ENCODE data around the gene GP5. TPM values are rescaled to one million over a fixed set of nuclear protein-coding genes. Genes with fewer than 3 reads are reported as not detected.

Gene GP5
- total RNA-seq, 2 donors from 2014 or later: not detected

DNA sequence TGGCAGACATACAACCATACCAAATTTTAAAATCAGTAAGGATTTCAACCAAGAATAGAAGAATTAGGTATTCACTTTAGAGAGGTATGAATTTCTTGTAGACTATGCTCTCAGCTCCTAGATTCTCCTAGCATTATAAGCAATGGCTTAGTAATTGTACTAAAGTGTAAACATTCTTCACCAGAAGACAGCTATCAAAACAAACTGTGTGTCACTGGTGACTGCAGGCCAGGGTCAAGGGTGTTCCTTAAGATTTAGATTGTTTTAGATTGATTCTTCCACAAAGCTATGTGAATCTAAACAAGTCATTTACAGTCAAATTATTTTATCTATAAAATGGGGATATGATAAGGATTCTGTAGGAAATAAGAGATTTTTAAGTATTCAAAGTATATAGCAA, 23.1 kb upstream of the GP5 start:
- Histone ChIP-seq H3K4me1 (no peaks in the 10 kb centered on the region), H3K27me3 (no peaks in the 10 kb centered on the region), H3K9me3 (no peaks in the 10 kb centered on the region), H3K4me3 (no peak overlapping the region), H3K36me3 (replicated peaks in 1 of 2; ENCODE audit: insufficient read depth in 1 of 2, low read depth in 2 of 2) (peaks cover 0 to 15% of the 10 kb centered on the region in 2 donors), H3K27ac (no peak overlapping the region)
- TF ChIP-seq POLR2A (IDR thresholded peaks at IDR 0.05): no peak
- TF ChIP-seq, protein P1, sequence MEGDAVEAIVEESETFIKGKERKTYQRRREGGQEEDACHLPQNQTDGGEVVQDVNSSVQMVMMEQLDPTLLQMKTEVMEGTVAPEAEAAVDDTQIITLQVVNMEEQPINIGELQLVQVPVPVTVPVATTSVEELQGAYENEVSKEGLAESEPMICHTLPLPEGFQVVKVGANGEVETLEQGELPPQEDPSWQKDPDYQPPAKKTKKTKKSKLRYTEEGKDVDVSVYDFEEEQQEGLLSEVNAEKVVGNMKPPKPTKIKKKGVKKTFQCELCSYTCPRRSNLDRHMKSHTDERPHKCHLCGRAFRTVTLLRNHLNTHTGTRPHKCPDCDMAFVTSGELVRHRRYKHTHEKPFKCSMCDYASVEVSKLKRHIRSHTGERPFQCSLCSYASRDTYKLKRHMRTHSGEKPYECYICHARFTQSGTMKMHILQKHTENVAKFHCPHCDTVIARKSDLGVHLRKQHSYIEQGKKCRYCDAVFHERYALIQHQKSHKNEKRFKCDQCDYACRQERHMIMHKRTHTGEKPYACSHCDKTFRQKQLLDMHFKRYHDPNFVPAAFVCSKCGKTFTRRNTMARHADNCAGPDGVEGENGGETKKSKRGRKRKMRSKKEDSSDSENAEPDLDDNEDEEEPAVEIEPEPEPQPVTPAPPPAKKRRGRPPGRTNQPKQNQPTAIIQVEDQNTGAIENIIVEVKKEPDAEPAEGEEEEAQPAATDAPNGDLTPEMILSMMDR (IDR thresholded peaks at IDR 0.05): no peak
- DNase-seq: no peak
- ATAC-seq: no peak
- intact Hi-C loops (cut with DNase I): no loop called here

DNA sequence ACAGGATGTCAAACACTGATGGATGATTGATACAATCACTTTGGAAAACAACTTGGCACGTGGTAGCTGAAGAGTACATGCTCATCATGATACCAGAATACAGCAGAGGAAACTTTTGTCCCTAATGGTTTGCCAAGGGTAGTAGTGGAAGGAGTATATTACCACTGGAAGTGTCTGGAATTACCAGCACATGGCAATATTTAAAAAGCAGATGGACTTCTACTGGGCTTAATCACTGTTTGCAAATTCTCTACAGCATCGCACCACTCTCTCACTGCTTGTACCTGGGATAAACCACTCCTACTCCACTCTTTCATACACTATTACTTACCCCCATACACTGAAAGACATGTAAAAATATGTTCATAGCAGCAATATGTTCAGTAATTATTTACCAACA, 19.6 kb upstream of the GP5 start:
- ATAC-seq (no peak), DNase-seq (no peak)
- WGBS, 2 donors: 92 to 94% methylated on average over 2 of the region's 2 CpGs
- no peaks in the 10 kb centered on the region for H3K27me3 ChIP-seq
- H3K4me3 ChIP-seq: no peak overlapping the region
- no peak overlapping the region for H3K27ac ChIP-seq
- TF ChIP-seq, protein P1 (IDR thresholded peaks at IDR 0.05): no peak
- no peak for TF ChIP-seq POLR2A (IDR thresholded peaks at IDR 0.05)
- no peaks in the 10 kb centered on the region for H3K9me3 ChIP-seq
- intact Hi-C loops (cut with DNase I): no loop called here
- no peaks in the 10 kb centered on the region for H3K4me1 ChIP-seq
- H3K36me3 ChIP-seq (replicated peaks in 1 of 2; ENCODE audit: insufficient read depth in 1 of 2, low read depth in 2 of 2): peaks cover 0 to 4% of the 10 kb centered on the region in 2 donors

DNA sequence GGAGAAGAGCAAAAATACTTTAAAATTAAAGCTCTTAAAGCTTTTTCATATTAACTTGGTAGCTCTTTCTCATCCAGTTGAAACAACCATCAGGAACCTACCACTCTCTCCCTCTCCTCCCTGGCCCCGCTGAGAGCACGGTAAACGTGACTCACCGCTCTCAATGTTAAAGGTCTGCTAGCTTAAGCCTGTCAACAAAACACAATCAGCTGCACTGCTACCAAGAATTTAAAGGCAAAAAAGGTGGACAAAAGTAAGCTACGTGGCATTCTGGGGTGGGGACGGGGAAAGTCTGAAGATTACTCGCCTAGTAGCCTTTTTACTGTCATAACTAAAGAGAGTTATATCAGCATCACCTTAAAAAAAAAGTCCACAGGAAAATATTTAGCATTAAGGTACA, 8.4 kb upstream of the GP5 start:
- Histone ChIP-seq H3K36me3 (replicated peaks in 1 of 2; ENCODE audit: insufficient read depth in 1 of 2, low read depth in 2 of 2) (peaks cover 0 to 2% of the 10 kb centered on the region in 2 donors), H3K9me3 (no peaks in the 10 kb centered on the region), H3K27ac (no peak overlapping the region), H3K27me3 (no peaks in the 10 kb centered on the region), H3K4me3 (no peak overlapping the region), H3K4me1 (no peaks in the 10 kb centered on the region)
- intact Hi-C loops (cut with DNase I): no loop called here
- 88 to 94% methylated on average over 7 of the region's 7 CpGs for WGBS, 2 donors
- DNase-seq (no peak), ATAC-seq (no peak)
- TF ChIP-seq, protein P1 (IDR thresholded peaks at IDR 0.05): no peak
- no peak for TF ChIP-seq POLR2A (IDR thresholded peaks at IDR 0.05)

DNA sequence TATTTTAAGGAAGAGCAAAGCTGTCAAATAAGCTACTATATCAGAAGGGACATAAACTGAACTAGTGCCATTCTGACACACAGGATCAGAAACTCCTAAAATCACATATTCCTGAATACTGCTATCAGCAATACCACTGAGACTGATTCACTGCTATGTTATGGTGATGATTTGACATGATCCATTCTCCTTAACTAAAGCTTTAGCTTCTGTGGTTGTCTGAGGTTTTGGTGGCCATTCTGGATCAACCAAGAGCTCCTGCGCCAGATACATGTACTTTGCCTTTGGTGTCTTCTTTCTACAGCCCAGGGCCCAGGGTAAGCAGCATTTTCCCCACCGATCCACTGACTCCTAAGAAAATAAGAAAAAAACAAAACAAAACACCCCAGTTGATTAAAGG, 6.7 kb upstream of the GP5 start:
- no peak overlapping the region for H3K4me3 ChIP-seq
- no peak for TF ChIP-seq POLR2A (IDR thresholded peaks at IDR 0.05)
- WGBS, 2 donors: 83 to 100% methylated on average over 2 of the region's 2 CpGs
- intact Hi-C loops (cut with DNase I): no loop called here
- H3K36me3 ChIP-seq (replicated peaks in 1 of 2; ENCODE audit: insufficient read depth in 1 of 2, low read depth in 2 of 2): peaks cover 0 to 2% of the 10 kb centered on the region in 2 donors
- H3K27me3 ChIP-seq: no peaks in the 10 kb centered on the region
- DNase-seq (no peak), ATAC-seq (no peak)
- H3K9me3 ChIP-seq: no peaks in the 10 kb centered on the region
- H3K27ac ChIP-seq: no peak overlapping the region
- H3K4me1 ChIP-seq: no peaks in the 10 kb centered on the region

DNA sequence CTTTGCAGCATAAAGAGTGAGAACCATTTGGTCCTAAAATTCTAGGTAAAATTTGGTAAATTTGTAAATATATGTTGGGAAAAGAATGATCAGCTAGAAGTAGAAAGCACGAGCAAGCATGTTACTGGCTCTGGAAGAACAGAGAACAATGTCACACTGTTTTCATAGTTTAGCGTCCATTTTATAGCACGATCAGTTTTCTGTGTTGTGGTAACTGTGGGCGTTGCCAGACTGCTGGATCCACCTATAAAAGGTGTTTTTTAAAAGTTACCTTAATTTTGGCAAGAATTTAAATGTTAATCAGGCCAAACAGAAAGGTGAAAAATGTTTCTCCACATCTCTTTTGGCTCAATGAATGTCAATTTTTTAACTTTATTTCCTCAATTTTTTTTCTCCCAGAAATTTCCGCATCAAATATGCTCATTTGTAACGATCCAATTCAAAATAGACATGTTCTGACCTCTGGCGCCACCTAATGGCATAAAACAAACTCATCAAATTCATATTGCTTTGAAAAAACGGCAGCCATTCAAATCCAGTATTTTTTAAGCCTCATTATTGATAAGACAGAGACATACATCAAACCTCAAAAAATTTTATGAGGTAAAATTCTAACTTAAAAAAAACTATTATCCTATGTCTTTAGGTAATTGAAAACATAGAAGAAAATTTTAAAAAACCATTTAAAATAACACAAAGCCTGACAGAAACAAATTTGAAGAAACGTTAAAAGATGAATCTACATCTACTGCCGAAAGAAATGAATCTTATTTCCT, 5.5 kb upstream of the GP5 start:
- ATAC-seq: peak; percentile 50
- peak; percentile 41 to 56 (median 46) for DNase-seq
- H3K36me3 ChIP-seq (replicated peaks in 1 of 2; ENCODE audit: insufficient read depth in 1 of 2, low read depth in 2 of 2): peaks cover 0 to 2% of the 10 kb centered on the region in 2 donors
- no peak for TF ChIP-seq POLR2A (IDR thresholded peaks at IDR 0.05)
- TF ChIP-seq, protein P1 (IDR thresholded peaks at IDR 0.05): peak; percentile 29 to 73 (median 64)
- intact Hi-C loops (cut with DNase I): loop anchor here (5.0 kb wide), 1 partner anchor 67 kb away; no protein-coding TSS in a partner anchor
- 29% methylated on average over 10 of the region's 10 CpGs for WGBS, 2 donors
- H3K4me1 ChIP-seq: no peaks in the 10 kb centered on the region
- no peak overlapping the region for H3K4me3 ChIP-seq
- peak overlapping the region in 1 of 4 donors; percentile 57 for H3K27ac ChIP-seq
- H3K9me3 ChIP-seq: no peaks in the 10 kb centered on the region
- no peaks in the 10 kb centered on the region for H3K27me3 ChIP-seq

Measured in body of pancreas (tissue), 4 donors.